Spleen (tissue), 7 donors: Measurements from ENCODE around the gene MAPK8IP3.

Source experiments
- POLR2A ChIP-seq, 3 donors: fragments of 450-650 bp; IDR thresholded peaks; one replicate each; pipeline ENCODE4 v1.5.1; 2017; ENCODE audit warnings: antibody characterized with exemption in 3 of 3, mild to moderate bottlenecking in 1 of 3
- POLR2AphosphoS5 ChIP-seq, 3 donors: sonication (generic); formaldehyde crosslinking; IDR thresholded peaks; one replicate each; pipeline ENCODE4 v1.5.1; 2017; ENCODE audit warnings: antibody characterized with exemption in 3 of 3
- TF ChIP-seq, protein P1 (sequence below), 11 experiments: fragments of 200-600 bp in 7 of 11; fragments of 450-650 bp in 4 of 11; sonication (generic) in 4 of 11; IDR thresholded peaks in 8 of 11; conservative IDR thresholded peaks in 3 of 11; 1 replicate in 7 of 11; 2 replicates in 4 of 11; pipeline versions ENCODE4 v1.4.0 to v1.8.0; 2016 to 2021; ENCODE audit warnings: antibody characterized with exemption in 11 of 11, inconsistent platforms in 4 of 11, mild to moderate bottlenecking in 1 of 11
- donor health status: DM: no; HTN: no; CAD: no; lungs with moderate emphysema.
- donor health status: DM: no; HTN: no; CAD: no.
- donor health status: DM: no; HTN: no; CAD: no.

GRCh38 chr16:1691956-1692355, 14.0 kb upstream of the MAPK8IP3 start:
- TF ChIP-seq POLR2A (IDR thresholded peaks at IDR 0.05) (no peak), POLR2AphosphoS5 (IDR thresholded peaks at IDR 0.05) (peak in 1 of 3 donors; percentile 30)
- TF ChIP-seq, protein P1, sequence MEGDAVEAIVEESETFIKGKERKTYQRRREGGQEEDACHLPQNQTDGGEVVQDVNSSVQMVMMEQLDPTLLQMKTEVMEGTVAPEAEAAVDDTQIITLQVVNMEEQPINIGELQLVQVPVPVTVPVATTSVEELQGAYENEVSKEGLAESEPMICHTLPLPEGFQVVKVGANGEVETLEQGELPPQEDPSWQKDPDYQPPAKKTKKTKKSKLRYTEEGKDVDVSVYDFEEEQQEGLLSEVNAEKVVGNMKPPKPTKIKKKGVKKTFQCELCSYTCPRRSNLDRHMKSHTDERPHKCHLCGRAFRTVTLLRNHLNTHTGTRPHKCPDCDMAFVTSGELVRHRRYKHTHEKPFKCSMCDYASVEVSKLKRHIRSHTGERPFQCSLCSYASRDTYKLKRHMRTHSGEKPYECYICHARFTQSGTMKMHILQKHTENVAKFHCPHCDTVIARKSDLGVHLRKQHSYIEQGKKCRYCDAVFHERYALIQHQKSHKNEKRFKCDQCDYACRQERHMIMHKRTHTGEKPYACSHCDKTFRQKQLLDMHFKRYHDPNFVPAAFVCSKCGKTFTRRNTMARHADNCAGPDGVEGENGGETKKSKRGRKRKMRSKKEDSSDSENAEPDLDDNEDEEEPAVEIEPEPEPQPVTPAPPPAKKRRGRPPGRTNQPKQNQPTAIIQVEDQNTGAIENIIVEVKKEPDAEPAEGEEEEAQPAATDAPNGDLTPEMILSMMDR (IDR thresholded peaks at IDR 0.05 in 8 of 11, conservative IDR thresholded peaks at IDR 0.05 in 3 of 11) = no peak
